GM12865 (cell line): Measurements from ENCODE around the gene ST6GALNAC1.

Experiments
- DNase-seq: peaks from one replicate; pipeline ENCODE4 v3.0.0; 2010; ENCODE audit warnings: low read depth
- H3K4me3 ChIP-seq: 2 replicates; pipeline ENCODE4 v1.5.1; 2011; ENCODE audit warnings: mild to moderate bottlenecking, low read depth, low read length, control low read depth
- CTCF ChIP-seq: IDR thresholded peaks from 2 replicates; pipeline ENCODE4 v1.5.1; 2011; ENCODE audit warnings: low read length, control low read depth, low read depth, inconsistent platforms; ENCODE audit not compliant: insufficient read depth; ENCODE audit errors: missing control alignments

Gene ST6GALNAC1

GRCh38 chr17:76687298-76688164 lies 44.0 kb upstream of the ST6GALNAC1 start:
- TF ChIP-seq CTCF = no peak
- no peak for DNase-seq
- no peak overlapping the region for H3K4me3 ChIP-seq

DNA sequence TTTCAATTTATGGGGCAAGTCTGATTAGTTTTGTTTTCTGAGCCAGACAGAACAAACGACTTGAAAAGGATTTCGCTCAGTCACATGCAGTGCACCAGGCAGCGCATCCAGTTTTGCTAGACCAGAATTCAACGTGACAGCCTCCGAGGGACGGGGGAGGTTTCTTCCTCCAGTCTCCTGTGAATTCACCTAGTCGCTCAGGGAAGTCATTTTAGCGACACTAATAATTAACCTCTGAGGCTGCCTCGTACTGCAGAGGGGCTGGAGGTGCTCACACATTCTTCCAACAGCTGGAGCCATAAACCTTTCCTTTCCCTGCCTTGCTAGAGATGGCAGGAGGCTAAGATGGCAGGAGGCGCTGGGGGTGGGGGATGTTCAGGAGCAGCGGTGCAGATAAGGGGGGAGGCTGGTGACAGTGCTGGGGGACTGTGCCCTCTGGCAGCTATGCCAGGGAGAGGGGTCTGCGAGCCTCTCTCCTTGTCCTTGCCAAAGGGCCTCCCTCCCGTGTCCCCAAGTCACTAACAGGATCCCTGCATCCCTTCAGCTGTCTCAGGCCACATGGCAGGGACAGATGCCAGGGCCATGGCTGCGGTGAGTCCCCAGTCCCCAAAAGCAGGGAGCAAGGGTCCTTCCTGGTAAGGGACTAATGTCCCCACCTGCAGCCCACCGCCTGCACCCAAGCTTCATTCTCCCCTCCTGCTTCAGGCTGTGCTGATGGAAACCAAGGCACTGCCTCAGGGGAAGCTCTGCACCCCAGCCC lies 43.2 kb upstream of the ST6GALNAC1 start:
- no peak for DNase-seq
- TF ChIP-seq CTCF = no peak
- no peak overlapping the region for H3K4me3 ChIP-seq

GRCh38 chr17:76685846-76686245 lies 42.3 kb upstream of the ST6GALNAC1 start:
- TF ChIP-seq CTCF = no peak
- no peak overlapping the region for H3K4me3 ChIP-seq
- DNase-seq = no peak

- no peak for DNase-seq
- H3K4me3 ChIP-seq = no peak overlapping the region
- no peak for TF ChIP-seq CTCF
Observed at GRCh38 chr17:76685366-76685765, 41.8 kb upstream of the ST6GALNAC1 start.

- no peak for DNase-seq
- H3K4me3 ChIP-seq = no peak overlapping the region
- no peak for TF ChIP-seq CTCF
Observed at GRCh38 chr17:76684756-76685155, 41.2 kb upstream of the ST6GALNAC1 start.

GRCh38 chr17:76683921-76684745 lies 40.6 kb upstream of the ST6GALNAC1 start:
- H3K4me3 ChIP-seq = no peak overlapping the region
- no peak for DNase-seq
- no peak for TF ChIP-seq CTCF
